Thoracic aorta (tissue), 2 donors: ENCODE measurements around the gene GNAI2. TPM values are rescaled to one million over a fixed set of nuclear protein-coding genes. Genes with fewer than 3 reads are reported as not detected.

Experiments used
- ATAC-seq: fragments of 150-250 bp; one replicate; pipeline ENCODE4 v1.8.0; 2017; ENCODE audit warnings: low read depth; ENCODE audit not compliant: insufficient number of reproducible peaks, low FRiP score
- DNase-seq: peaks from one replicate; pipeline ENCODE4 v3.0.0-alpha.2; 2020; ENCODE audit warnings: low spot score
- H3K27ac ChIP-seq, 2 donors: fragments of 200-600 bp; sonication (generic); 1 replicate in 1 of 2; 2 replicates in 1 of 2; pipeline ENCODE4 v1.5.1; 2016; ENCODE audit warnings: mild to moderate bottlenecking in 2 of 2, moderate library complexity in 2 of 2
- H3K27me3 ChIP-seq: fragments of 200-600 bp; sonication (generic); replicated peaks from 2 replicates; pipeline ENCODE4 v1.6.0; 2016; ENCODE audit warnings: mild to moderate bottlenecking; ENCODE audit not compliant: insufficient read depth
- H3K36me3 ChIP-seq: fragments of 200-600 bp; sonication (generic); one replicate; pipeline ENCODE4 v1.5.1; 2016
- H3K4me1 ChIP-seq, 2 donors: fragments of 200-600 bp; sonication (generic); 1 replicate in 1 of 2; 2 replicates in 1 of 2; pipeline versions ENCODE4 v1.5.1 to v1.6.0; 2016; ENCODE audit warnings: low read depth in 2 of 2, mild to moderate bottlenecking in 1 of 2; ENCODE audit not compliant: control insufficient read depth in 1 of 2
- H3K4me3 ChIP-seq: fragments of 200-600 bp; sonication (generic); 2 replicates; pipeline ENCODE4 v1.5.1; 2016; ENCODE audit warnings: mild to moderate bottlenecking
- H3K9me3 ChIP-seq: fragments of 200-600 bp; sonication (generic); 2 replicates; pipeline ENCODE4 v1.5.1; 2016
- total RNA-seq, 2 donors: library from RNA; depleted of rRNA; stranded (reverse); fragments of >200 nt; gene quantifications; one replicate each; pipeline versions ENCODE4 v1.1.0 to v1.2.3, GENCODE V29; 2016
- TF ChIP-seq, protein P1 (sequence below): fragments of 200-600 bp; sonication (generic); IDR thresholded peaks from one replicate; pipeline ENCODE4 v1.5.1; 2019; ENCODE audit warnings: antibody characterized with exemption

GNAI2 gene
- total RNA-seq, 2 donors from 2014 or later: 183 to 337 TPM

- TF ChIP-seq, protein P1, sequence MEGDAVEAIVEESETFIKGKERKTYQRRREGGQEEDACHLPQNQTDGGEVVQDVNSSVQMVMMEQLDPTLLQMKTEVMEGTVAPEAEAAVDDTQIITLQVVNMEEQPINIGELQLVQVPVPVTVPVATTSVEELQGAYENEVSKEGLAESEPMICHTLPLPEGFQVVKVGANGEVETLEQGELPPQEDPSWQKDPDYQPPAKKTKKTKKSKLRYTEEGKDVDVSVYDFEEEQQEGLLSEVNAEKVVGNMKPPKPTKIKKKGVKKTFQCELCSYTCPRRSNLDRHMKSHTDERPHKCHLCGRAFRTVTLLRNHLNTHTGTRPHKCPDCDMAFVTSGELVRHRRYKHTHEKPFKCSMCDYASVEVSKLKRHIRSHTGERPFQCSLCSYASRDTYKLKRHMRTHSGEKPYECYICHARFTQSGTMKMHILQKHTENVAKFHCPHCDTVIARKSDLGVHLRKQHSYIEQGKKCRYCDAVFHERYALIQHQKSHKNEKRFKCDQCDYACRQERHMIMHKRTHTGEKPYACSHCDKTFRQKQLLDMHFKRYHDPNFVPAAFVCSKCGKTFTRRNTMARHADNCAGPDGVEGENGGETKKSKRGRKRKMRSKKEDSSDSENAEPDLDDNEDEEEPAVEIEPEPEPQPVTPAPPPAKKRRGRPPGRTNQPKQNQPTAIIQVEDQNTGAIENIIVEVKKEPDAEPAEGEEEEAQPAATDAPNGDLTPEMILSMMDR: no peak
- H3K4me3 ChIP-seq: peak overlapping the region; percentile 64
- H3K27ac ChIP-seq: peak overlapping the region; percentile 65 to 89
- ATAC-seq: no peak
- DNase-seq: no peak
- peaks cover 2% of the 10 kb centered on the region for H3K36me3 ChIP-seq
- H3K9me3 ChIP-seq: no peaks in the 10 kb centered on the region
- H3K27me3 ChIP-seq: no peaks in the 10 kb centered on the region
- peaks cover 94 to 100% of the 10 kb centered on the region in 2 donors for H3K4me1 ChIP-seq
Observed at GRCh38 chr3:50245251-50245745, 9.3 kb downstream of the GNAI2 start.

DNA sequence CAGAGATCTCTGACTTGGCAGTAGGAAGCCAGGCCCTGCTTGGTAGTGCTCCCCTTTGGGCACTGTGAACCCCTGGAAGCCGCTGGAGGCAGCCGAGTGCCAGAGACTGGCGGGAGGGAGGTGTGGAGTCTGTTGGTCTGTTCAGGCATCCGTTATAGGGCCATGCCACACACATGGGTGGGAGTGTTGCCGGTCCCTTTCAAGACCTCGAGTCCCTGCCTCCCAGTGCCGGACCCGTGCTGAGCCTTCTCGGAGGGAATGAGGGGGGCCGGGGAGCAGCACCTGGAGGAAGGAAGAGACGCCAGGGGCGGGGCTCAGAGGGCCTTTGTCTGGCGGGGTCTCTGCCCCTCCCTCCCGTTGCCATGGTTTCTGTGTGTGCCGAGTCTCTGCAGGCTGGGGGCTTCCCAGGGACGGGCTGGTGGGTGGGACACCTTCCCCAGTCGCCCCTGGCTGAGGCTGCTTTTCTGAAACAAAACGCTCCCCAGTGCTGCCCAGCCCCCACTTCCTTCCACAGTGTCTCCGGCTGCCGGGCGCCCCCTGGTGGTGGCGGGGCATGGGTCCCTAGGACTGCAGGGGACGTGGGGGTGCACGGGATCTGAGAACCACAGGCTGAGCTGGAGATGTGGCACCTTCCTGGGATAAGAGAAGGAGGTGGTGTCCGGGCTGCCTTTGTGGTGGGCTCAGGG lies 10.0 kb downstream of the GNAI2 start:
- Histone ChIP-seq H3K9me3 (no peaks in the 10 kb centered on the region), H3K36me3 (peaks cover 2% of the 10 kb centered on the region), H3K4me3 (peak overlapping the region; percentile 64), H3K4me1 (peaks cover 89 to 100% of the 10 kb centered on the region in 2 donors), H3K27me3 (no peaks in the 10 kb centered on the region), H3K27ac (peak overlapping the region; percentile 65 to 89)
- DNase-seq (peak; percentile 77), ATAC-seq (peak; percentile 54)
- TF ChIP-seq, protein P1: peak; percentile 97

DNA sequence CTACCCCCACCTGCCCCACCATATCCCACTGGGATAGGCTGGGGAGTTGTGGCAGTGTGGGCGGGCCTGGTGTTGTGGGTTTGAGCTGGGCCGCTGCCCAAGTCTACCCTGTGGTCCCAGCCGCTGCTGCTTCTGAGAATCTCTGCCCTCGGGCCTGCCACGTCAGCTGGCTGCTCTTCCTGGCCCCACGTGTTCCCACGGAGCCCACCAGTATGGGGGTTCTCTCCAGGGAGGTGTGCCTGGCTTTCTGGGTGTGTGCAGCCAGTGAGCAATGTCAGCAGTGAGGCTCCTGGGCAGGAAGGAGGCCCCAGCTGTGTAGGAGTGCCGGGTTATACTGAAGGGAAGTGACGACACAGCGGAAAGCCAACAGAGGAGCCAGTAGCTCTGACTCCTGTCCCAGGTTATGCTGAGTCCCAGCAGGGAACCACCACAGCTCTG lies 10.5 kb downstream of the GNAI2 start:
- peak overlapping the region; percentile 65 to 89 for H3K27ac ChIP-seq
- peaks cover 89 to 100% of the 10 kb centered on the region in 2 donors for H3K4me1 ChIP-seq
- ATAC-seq (peak; percentile 22), DNase-seq (no peak)
- H3K9me3 ChIP-seq: no peaks in the 10 kb centered on the region
- H3K4me3 ChIP-seq: peak overlapping the region; percentile 64
- H3K27me3 ChIP-seq: no peaks in the 10 kb centered on the region
- peaks cover 2% of the 10 kb centered on the region for H3K36me3 ChIP-seq
- TF ChIP-seq, protein P1: peak; percentile 3

DNA sequence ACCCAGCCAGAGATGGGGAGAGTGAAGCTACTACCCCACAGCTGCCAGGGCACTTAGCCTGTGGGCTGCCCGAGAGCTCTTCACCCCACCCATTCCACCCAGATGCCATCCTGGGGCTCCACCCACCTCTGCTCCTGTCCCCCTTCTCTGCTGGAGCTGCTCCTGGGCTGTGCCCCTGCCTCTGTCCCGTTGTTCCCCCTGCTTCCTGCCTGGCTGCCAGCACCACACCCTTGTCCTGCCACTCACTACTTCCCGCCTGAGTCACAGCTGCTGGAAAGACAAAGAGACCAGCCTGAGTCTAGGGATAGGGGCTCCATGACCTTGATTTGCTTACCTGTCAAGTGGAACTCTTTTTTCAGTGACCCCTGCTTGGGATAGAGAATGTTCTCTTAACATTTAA lies 12.4 kb downstream of the GNAI2 start:
- peak overlapping the region; percentile 71 to 89 for H3K27ac ChIP-seq
- H3K9me3 ChIP-seq: no peaks in the 10 kb centered on the region
- ATAC-seq: no peak
- H3K4me1 ChIP-seq: peaks cover 74 to 85% of the 10 kb centered on the region in 2 donors
- TF ChIP-seq, protein P1: no peak
- peak overlapping the region; percentile 30 for H3K4me3 ChIP-seq
- DNase-seq: no peak
- H3K36me3 ChIP-seq: peaks cover 17% of the 10 kb centered on the region
- no peaks in the 10 kb centered on the region for H3K27me3 ChIP-seq

DNA sequence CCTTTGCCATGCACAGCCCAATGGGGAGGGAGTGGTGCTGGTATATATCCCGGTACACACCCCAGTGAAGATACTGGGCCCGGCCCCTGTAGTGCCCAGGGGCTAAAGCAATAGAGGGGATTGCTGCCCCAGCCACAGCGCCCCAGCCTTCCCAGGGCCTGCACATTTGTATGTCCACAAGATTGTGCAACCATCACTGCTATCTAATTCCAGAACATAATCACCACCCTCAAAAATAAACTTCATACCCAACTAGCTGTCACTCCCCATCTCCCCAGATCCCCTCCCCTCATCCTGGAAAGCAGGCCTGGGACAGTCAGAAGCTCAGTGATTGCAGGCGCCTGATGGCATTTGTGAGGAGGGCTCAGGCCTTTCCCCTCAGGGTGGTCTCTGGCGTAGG lies 13.5 kb downstream of the GNAI2 start:
- H3K27me3 ChIP-seq: no peaks in the 10 kb centered on the region
- TF ChIP-seq, protein P1: no peak
- no peak for DNase-seq
- peaks cover 69 to 78% of the 10 kb centered on the region in 2 donors for H3K4me1 ChIP-seq
- peak overlapping the region; percentile 71 to 89 for H3K27ac ChIP-seq
- H3K36me3 ChIP-seq: peaks cover 20% of the 10 kb centered on the region
- no peak for ATAC-seq
- no peak overlapping the region for H3K4me3 ChIP-seq
- no peaks in the 10 kb centered on the region for H3K9me3 ChIP-seq
